Astrocyte of the cerebellum (primary cell): Measurements from ENCODE around the gene TRAPPC3L.

Experiments used
- DNase-seq: peaks from one replicate; pipeline ENCODE4 v3.0.0-alpha.2; 2011; ENCODE audit warnings: low read depth
- H3K4me3 ChIP-seq: 2 replicates; pipeline ENCODE4 v1.5.1; 2011; ENCODE audit warnings: mild to moderate bottlenecking, low read depth, low read length, moderate library complexity
- CTCF ChIP-seq: IDR thresholded peaks from 2 replicates; pipeline ENCODE4 v1.5.1; 2012; ENCODE audit warnings: low read length, low read depth, moderate library complexity, mild to moderate bottlenecking; ENCODE audit errors: missing control alignments
- in situ Hi-C: cut with HindIII; loops from 2 replicates; pipeline ENCODE4 v1.10.0; 2017; ENCODE audit warnings: low sequenced_read_pairs

Gene TRAPPC3L

GRCh38 chr6:116458264-116458663 lies 87.2 kb downstream of the TRAPPC3L start:
- H3K4me3 ChIP-seq = no peak overlapping the region
- DNase-seq = no peak
- no peak for TF ChIP-seq CTCF
- in situ Hi-C loops = no loop called here

GRCh38 chr6:116456927-116457326 lies 88.6 kb downstream of the TRAPPC3L start:
- in situ Hi-C loops = no loop called here
- DNase-seq = no peak
- H3K4me3 ChIP-seq = no peak overlapping the region
- no peak for TF ChIP-seq CTCF

GRCh38 chr6:116456106-116456505 lies 89.4 kb downstream of the TRAPPC3L start:
- no peak for DNase-seq
- in situ Hi-C loops = no loop called here
- TF ChIP-seq CTCF = no peak
- no peak overlapping the region for H3K4me3 ChIP-seq

- TF ChIP-seq CTCF = no peak
- no peak overlapping the region for H3K4me3 ChIP-seq
- in situ Hi-C loops = no loop called here
- no peak for DNase-seq
Observed at GRCh38 chr6:116452531-116452930, 93.0 kb downstream of the TRAPPC3L start.

- in situ Hi-C loops = no loop called here
- no peak for DNase-seq
- no peak overlapping the region for H3K4me3 ChIP-seq
- no peak for TF ChIP-seq CTCF
Observed at GRCh38 chr6:116451916-116452315, 93.6 kb downstream of the TRAPPC3L start.

- H3K4me3 ChIP-seq = no peak overlapping the region
- no peak for DNase-seq
- in situ Hi-C loops = no loop called here
- no peak for TF ChIP-seq CTCF
Observed at GRCh38 chr6:116450769-116451740, 94.4 kb downstream of the TRAPPC3L start.
